HEK293 (cell line): ENCODE results near the gene LHX4.

Experiments used
- CTCF ChIP-seq: fragments of 450-650 bp; formaldehyde crosslinking; IDR thresholded peaks from 2 replicates; pipeline ENCODE4 v1.5.1; 2016; ENCODE audit warnings: missing biosample characterization, missing genetic modification characterization
- PRDM10 ChIP-seq: fragments of 450-650 bp; formaldehyde crosslinking; IDR thresholded peaks from 2 replicates; pipeline ENCODE4 v1.5.1; 2016; ENCODE audit warnings: missing biosample characterization, missing genetic modification characterization
- ZNF391 ChIP-seq: fragments of 450-650 bp; formaldehyde crosslinking; IDR thresholded peaks from 2 replicates; pipeline ENCODE4 v1.5.1; 2016; ENCODE audit warnings: low read depth, missing biosample characterization, missing genetic modification characterization, borderline replicate concordance

GRCh38 chr1:180282401-180283044 lies 52.5 kb downstream of the LHX4 start:
- TF ChIP-seq ZNF391 (tag by site-specific recombination) = no peak
- no peak for TF ChIP-seq PRDM10 (tag by site-specific recombination)
- no peak for TF ChIP-seq CTCF
